B cell (primary cell): Measurements from ENCODE around the gene CCDC192. TPM values are rescaled to one million over a fixed set of nuclear protein-coding genes. Genes with fewer than 3 reads are reported as not detected.

Source experiments
- ATAC-seq: fragments of 200-7000 bp; cut with Tn5 transposase; one replicate; pipeline ENCODE4 v1.10.0; 2021; ENCODE audit warnings: low read depth, mild to moderate bottlenecking, moderate number of reproducible peaks, moderate library complexity
- CTCF ChIA-PET: fragments of 350-600 bp; sonication (Branson Sonifier 250); formaldehyde crosslinking; loops from one replicate; lab custom pipeline; 2021; ENCODE audit warnings: antibody characterized with exemption, inconsistent platforms; lab: Charles Lee
- POLR2A ChIA-PET: fragments of 350-600 bp; sonication (Branson Sonifier 250); formaldehyde crosslinking; loops from one replicate; lab custom pipeline; 2021; ENCODE audit warnings: antibody characterized with exemption; lab: Charles Lee
- DNase-seq: peaks from one replicate; pipeline ENCODE4 v3.0.0; 2013
- H2AFZ ChIP-seq: 2 replicates; pipeline ENCODE4 v1.6.1; 2012; ENCODE audit warnings: mild to moderate bottlenecking, low read depth, low read length; ENCODE audit not compliant: insufficient read depth, poor library complexity, severe bottlenecking
- H3K27ac ChIP-seq, 2 donors: 1 replicate in 1 of 2; 2 replicates in 1 of 2; pipeline ENCODE4 v1.5.1; 2012 to 2013; ENCODE audit warnings: low read length in 2 of 2, mild to moderate bottlenecking in 2 of 2, moderate library complexity in 1 of 2
- H3K27me3 ChIP-seq, 4 experiments: fragments of 200-600 bp in 1 of 4; sonication (generic) in 1 of 4; replicated peaks in 1 of 4; 1 replicate in 2 of 4; 2 replicates in 2 of 4; pipeline versions ENCODE4 v1.6.1 to v1.7.0; 2013 to 2016; ENCODE audit warnings: low read length in 3 of 4, mild to moderate bottlenecking in 2 of 4, mixed read lengths in 1 of 4, moderate library complexity in 1 of 4; ENCODE audit not compliant: insufficient read depth in 4 of 4, control insufficient read depth in 3 of 4; ENCODE audit errors: control extremely low read depth in 1 of 4
- H3K36me3 ChIP-seq, 2 experiments: replicated peaks in 1 of 2; 1 replicate in 1 of 2; 2 replicates in 1 of 2; pipeline versions ENCODE4 v1.6.1 to v1.7.1; 2013; ENCODE audit warnings: low read length in 1 of 2; ENCODE audit not compliant: insufficient read depth in 2 of 2, control insufficient read depth in 1 of 2; ENCODE audit errors: control extremely low read depth in 1 of 2, extremely low read depth in 1 of 2
- H3K4me1 ChIP-seq, 2 donors: fragments of 200-600 bp in 1 of 2; sonication (generic) in 1 of 2; 1 replicate in 1 of 2; 2 replicates in 1 of 2; pipeline versions ENCODE4 v1.5.1 to v1.6.1; 2013 to 2017; ENCODE audit warnings: low read length in 2 of 2; ENCODE audit not compliant: control insufficient read depth in 2 of 2, insufficient read depth in 2 of 2
- H3K4me2 ChIP-seq: replicated peaks from 2 replicates; pipeline ENCODE3; 2012; ENCODE audit warnings: mild to moderate bottlenecking, low read depth, low read length; ENCODE audit not compliant: poor library complexity, severe bottlenecking
- H3K4me3 ChIP-seq, 5 experiments: fragments of 200-600 bp in 1 of 5; sonication (generic) in 1 of 5; 1 replicate in 3 of 5; 2 replicates in 2 of 5; pipeline versions ENCODE4 v1.5.1 to v1.7.0; 2011 to 2016; ENCODE audit warnings: low read length in 4 of 5, mild to moderate bottlenecking in 4 of 5, low read depth in 2 of 5, control low read depth in 1 of 5, moderate library complexity in 1 of 5; ENCODE audit not compliant: insufficient read depth in 1 of 5; ENCODE audit errors: control extremely low read depth in 1 of 5, extremely low read depth in 1 of 5
- H3K79me2 ChIP-seq: fragments of 200-600 bp; sonication (generic); one replicate; pipeline ENCODE4 v1.6.0; 2016; ENCODE audit warnings: low read length; ENCODE audit not compliant: control insufficient read depth, insufficient read depth
- H3K9ac ChIP-seq: fragments of 200-600 bp; sonication (generic); 2 replicates; pipeline ENCODE4 v1.6.1; 2017; ENCODE audit warnings: mild to moderate bottlenecking, low read length, moderate library complexity
- H3K9me3 ChIP-seq, 3 donors: one replicate each; pipeline versions ENCODE4 v1.6.1 to v1.7.1; 2013; ENCODE audit warnings: low read length in 2 of 3; ENCODE audit not compliant: control insufficient read depth in 2 of 3, insufficient read depth in 1 of 3; ENCODE audit errors: control extremely low read depth in 1 of 3
- H4K20me1 ChIP-seq: 2 replicates; pipeline ENCODE4 v1.6.0; 2012; ENCODE audit warnings: mild to moderate bottlenecking, low read length; ENCODE audit not compliant: insufficient read depth, control insufficient read depth, poor library complexity, severe bottlenecking
- H3K27ac Mint-ChIP-seq: one replicate; pipeline ENCODE4 v1.8.0; 2021; ENCODE audit warnings: mixed read lengths
- H3K27me3 Mint-ChIP-seq: one replicate; pipeline ENCODE4 v1.8.0; 2021; ENCODE audit warnings: mixed read lengths
- H3K4me1 Mint-ChIP-seq: one replicate; pipeline ENCODE4 v1.8.0; 2021; ENCODE audit warnings: mixed read lengths
- H3K4me3 Mint-ChIP-seq: one replicate; pipeline ENCODE4 v1.8.0; 2021; ENCODE audit warnings: mixed read lengths
- H3K9me3 Mint-ChIP-seq: one replicate; pipeline ENCODE4 v1.8.0; 2022; ENCODE audit warnings: mixed read lengths; ENCODE audit not compliant: insufficient read depth
- EZH2 ChIP-seq: IDR thresholded peaks from 2 replicates; pipeline ENCODE4 v1.6.1; 2012; ENCODE audit warnings: borderline replicate concordance, low read depth, mild to moderate bottlenecking, moderate library complexity, low read length; ENCODE audit not compliant: insufficient read depth, poor library complexity, severe bottlenecking
- WGBS: methylation state at CpG from one replicate; pipeline ENCODE4 v1.1.5; 2013; ENCODE audit warnings: missing lambda C conversion rate; ENCODE audit not compliant: insufficient coverage; 5-methylcytosine and 5-hydroxymethylcytosine counted together
- intact Hi-C: fragments of 100-400 bp; cut with micrococcal nuclease; formaldehyde crosslinking; loops from one replicate; pipeline ENCODE4 v1.10.0; 2022
- polyA plus RNA-seq: library from polyadenylated mRNA; depleted of rRNA; stranded (reverse); fragments of >200 nt; gene quantifications from 2 replicates; pipeline ENCODE4 v1.2.3, GENCODE V29; 2012
- total RNA-seq, 2 donors: library from RNA; stranded (reverse); fragments of 120-200 nt in 1 of 2; gene quantifications; 1 replicate in 1 of 2; 2 replicates in 1 of 2; pipeline versions ENCODE4 v1.2.3 to v1.2.4, GENCODE V29; 2013 to 2022
- TF ChIP-seq, protein P1 (sequence below): fragments of 200-600 bp; IDR thresholded peaks from one replicate; pipeline ENCODE4 v1.8.0; 2022; ENCODE audit warnings: antibody characterized with exemption, mild to moderate bottlenecking

CCDC192 gene
- total and polyA plus RNA-seq, 2 donors (not counting 1 experiment from before 2014, with no cell fraction given), result not detected

DNA sequence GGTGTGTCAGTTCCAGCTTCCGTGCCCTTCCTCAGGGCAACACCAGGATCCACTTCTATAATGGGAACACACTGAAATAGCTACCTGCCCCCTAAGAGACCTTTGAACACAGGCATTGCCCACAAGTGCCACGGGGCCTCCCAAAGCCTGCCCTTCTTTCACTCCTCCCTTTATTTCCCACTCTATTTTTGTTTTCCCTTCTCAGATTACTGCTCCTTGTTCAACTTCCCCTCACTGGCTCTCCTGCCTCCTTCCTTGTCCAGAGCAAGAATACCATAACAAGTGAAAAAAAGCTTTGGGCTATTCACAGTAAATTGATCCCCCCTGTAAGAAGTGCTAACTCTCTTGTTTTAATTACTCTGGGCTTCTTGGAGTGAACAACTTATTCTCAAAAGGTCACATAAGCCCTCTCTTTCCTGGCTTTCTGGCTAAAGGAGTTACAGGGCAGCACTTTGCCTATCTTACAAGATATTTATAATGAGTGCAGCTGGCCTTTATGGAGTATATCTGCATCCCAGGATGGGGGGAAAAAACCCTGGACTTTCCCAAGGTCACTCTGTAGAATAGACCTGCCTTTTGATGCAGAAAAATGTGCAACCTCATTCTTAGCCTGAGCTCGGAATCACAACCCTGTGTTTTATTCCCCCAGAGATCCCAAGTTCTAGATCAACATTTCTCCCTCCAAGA, 43.0 kb upstream of the CCDC192 start:
- Histone ChIP-seq H3K9ac (no peak overlapping the region), H4K20me1 (no peaks in the 10 kb centered on the region), H3K4me3 (no peak overlapping the region), H3K4me2 (no peak overlapping the region), H3K9me3 (no peaks in the 10 kb centered on the region), H3K36me3 (no peaks in the 10 kb centered on the region), H3K27ac (no peak overlapping the region), H3K79me2 (no peaks in the 10 kb centered on the region), H2AFZ (no peak overlapping the region), H3K27me3 (no peaks in the 10 kb centered on the region), H3K4me1 (no peaks in the 10 kb centered on the region)
- DNase-seq (no peak), ATAC-seq (no peak)
- POLR2A ChIA-PET, result no interaction called here
- CTCF ChIA-PET, result no interaction called here
- no peak overlapping the region for H3K4me3 Mint-ChIP-seq
- no peaks in the 10 kb centered on the region for H3K4me1 Mint-ChIP-seq
- H3K27me3 Mint-ChIP-seq, result peaks cover 11% of the 10 kb centered on the region
- H3K9me3 Mint-ChIP-seq, result no peaks in the 10 kb centered on the region
- TF ChIP-seq EZH2, result no peak
- TF ChIP-seq, protein P1, sequence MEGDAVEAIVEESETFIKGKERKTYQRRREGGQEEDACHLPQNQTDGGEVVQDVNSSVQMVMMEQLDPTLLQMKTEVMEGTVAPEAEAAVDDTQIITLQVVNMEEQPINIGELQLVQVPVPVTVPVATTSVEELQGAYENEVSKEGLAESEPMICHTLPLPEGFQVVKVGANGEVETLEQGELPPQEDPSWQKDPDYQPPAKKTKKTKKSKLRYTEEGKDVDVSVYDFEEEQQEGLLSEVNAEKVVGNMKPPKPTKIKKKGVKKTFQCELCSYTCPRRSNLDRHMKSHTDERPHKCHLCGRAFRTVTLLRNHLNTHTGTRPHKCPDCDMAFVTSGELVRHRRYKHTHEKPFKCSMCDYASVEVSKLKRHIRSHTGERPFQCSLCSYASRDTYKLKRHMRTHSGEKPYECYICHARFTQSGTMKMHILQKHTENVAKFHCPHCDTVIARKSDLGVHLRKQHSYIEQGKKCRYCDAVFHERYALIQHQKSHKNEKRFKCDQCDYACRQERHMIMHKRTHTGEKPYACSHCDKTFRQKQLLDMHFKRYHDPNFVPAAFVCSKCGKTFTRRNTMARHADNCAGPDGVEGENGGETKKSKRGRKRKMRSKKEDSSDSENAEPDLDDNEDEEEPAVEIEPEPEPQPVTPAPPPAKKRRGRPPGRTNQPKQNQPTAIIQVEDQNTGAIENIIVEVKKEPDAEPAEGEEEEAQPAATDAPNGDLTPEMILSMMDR, result no peak
- no peak overlapping the region for H3K27ac Mint-ChIP-seq
- intact Hi-C loops, result no loop called here
- 67% methylated on average over 3 of the region's 3 CpGs for WGBS

DNA sequence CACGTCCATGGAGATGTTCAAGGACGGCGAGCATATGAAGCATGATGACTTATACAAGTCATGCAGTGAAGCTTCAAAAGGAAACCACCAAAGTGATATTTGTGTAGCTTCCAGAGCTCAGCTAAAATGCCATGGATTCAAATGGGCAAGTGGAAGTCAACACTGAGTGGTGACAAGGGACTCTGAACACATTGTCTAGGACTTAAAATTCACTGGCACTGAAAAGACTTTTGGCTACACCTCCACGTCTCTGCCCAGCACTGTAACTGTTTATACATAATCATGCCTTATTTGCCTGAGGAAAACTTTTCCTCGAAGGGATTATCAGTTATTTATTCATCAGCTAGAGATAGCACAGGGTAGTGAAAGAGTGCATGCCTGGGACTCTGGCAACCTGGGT, 39.1 kb upstream of the CCDC192 start:
- H2AFZ ChIP-seq, result no peak overlapping the region
- peaks cover 7% of the 10 kb centered on the region for H3K27me3 Mint-ChIP-seq
- H3K9ac ChIP-seq, result no peak overlapping the region
- TF ChIP-seq EZH2, result no peak
- TF ChIP-seq, protein P1, result no peak
- H3K27me3 ChIP-seq, result no peaks in the 10 kb centered on the region
- intact Hi-C loops, result no loop called here
- no peaks in the 10 kb centered on the region for H3K79me2 ChIP-seq
- POLR2A ChIA-PET, result no interaction called here
- H3K36me3 ChIP-seq, result no peaks in the 10 kb centered on the region
- H4K20me1 ChIP-seq, result no peaks in the 10 kb centered on the region
- no peak overlapping the region for H3K4me3 ChIP-seq
- CTCF ChIA-PET, result no interaction called here
- no peak overlapping the region for H3K27ac Mint-ChIP-seq
- no peaks in the 10 kb centered on the region for H3K4me1 ChIP-seq
- no peak for DNase-seq
- H3K27ac ChIP-seq, result no peak overlapping the region
- no peaks in the 10 kb centered on the region for H3K9me3 Mint-ChIP-seq
- H3K4me1 Mint-ChIP-seq, result no peaks in the 10 kb centered on the region
- H3K4me3 Mint-ChIP-seq, result no peak overlapping the region
- H3K4me2 ChIP-seq, result no peak overlapping the region
- 100% methylated on average over 4 of the region's 5 CpGs for WGBS
- no peaks in the 10 kb centered on the region for H3K9me3 ChIP-seq
- no peak for ATAC-seq
